ENCODE results near the gene MRRF. TPM values are rescaled to one million over a fixed set of nuclear protein-coding genes. Genes with fewer than 3 reads are reported as not detected.
A peak's percentile ranks its signal among the peaks of the same experiment; 100 is the strongest.

The MRRF gene
- total RNA-seq, 1 donor from 2014 or later, result 38.5 TPM

DNA sequence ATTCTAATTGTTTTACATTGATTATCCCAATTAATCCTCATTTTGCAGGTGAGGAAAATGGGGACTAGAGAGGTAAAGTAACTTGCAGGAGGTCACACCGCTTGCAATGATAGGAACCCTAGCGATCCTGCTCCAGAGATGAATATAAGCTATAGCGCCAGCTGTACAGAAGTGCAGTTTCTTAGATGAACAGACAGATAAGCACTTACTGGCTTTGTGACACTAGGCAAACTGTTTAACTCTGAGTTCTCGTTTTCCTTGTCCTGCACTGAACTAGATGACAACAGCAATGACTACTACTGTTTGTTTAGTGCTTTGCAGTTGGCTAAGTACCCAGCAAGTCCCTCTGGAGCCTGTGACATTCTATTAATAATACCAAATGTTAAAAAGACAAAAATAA is 47.0 kb upstream of the MRRF start:
- peaks cover 31% of the 10 kb centered on the region for H3K4me1 ChIP-seq
- no peaks in the 10 kb centered on the region for H3K9me3 ChIP-seq
- H3K36me3 ChIP-seq, result no peaks in the 10 kb centered on the region
- H3K27me3 ChIP-seq, result peaks cover 28% of the 10 kb centered on the region
- H3K27ac ChIP-seq, result no peak overlapping the region
- no peak overlapping the region for H3K4me3 ChIP-seq
- TF ChIP-seq POLR2A (IDR thresholded peaks at IDR 0.05) (no peak), POLR2AphosphoS5 (IDR thresholded peaks at IDR 0.05; ENCODE audit: insufficient read depth in 1 of 2, low read depth in 1 of 2) (no peak)
- TF ChIP-seq, protein P1, sequence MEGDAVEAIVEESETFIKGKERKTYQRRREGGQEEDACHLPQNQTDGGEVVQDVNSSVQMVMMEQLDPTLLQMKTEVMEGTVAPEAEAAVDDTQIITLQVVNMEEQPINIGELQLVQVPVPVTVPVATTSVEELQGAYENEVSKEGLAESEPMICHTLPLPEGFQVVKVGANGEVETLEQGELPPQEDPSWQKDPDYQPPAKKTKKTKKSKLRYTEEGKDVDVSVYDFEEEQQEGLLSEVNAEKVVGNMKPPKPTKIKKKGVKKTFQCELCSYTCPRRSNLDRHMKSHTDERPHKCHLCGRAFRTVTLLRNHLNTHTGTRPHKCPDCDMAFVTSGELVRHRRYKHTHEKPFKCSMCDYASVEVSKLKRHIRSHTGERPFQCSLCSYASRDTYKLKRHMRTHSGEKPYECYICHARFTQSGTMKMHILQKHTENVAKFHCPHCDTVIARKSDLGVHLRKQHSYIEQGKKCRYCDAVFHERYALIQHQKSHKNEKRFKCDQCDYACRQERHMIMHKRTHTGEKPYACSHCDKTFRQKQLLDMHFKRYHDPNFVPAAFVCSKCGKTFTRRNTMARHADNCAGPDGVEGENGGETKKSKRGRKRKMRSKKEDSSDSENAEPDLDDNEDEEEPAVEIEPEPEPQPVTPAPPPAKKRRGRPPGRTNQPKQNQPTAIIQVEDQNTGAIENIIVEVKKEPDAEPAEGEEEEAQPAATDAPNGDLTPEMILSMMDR (IDR thresholded peaks at IDR 0.05), result no peak
- DNase-seq (ENCODE audit: extremely low spot score in 2 of 2), result no peak
- intact Hi-C loops (cut with DNase I), result no loop called here

DNA sequence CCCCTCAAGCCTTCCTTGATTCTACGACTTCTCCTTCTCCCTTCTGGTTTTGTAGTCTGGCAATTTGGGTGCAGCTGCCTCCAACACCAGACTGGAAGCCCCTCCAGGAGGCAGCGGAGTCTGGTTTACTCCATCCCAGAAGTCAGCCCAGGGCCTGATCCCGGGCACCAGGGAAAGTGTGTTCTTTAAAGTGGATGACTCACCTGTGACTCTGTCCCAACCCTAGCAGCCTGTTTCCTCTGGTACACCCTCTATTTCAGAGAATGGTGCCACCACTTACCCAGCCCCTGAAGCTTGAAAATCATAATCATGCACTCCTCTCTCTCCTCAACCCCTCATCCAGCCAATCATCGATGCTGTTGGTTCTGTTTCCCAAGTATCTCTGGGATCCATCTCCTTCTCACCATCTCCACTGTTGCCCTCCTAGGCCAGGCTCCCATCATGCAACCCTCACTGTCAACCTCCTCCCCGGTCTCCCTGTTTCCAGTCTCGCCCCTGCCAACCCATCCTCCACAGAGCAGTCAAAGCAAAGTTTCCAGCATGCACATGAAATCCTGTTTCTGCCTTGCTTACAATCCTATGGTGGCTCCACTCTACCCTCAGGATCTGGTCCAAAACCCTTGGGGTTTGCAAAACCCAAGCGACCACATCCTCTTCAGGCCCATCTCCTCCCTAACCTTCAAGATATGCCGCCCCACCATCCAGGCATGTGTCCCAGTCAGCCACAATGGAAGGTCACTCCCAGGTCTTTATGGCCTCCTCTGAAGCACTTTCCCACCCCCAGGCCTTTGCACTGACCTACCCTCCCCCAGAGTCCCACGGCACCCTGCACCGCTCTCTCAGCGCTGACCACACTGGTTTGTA is 46.4 kb upstream of the MRRF start:
- Histone ChIP-seq H3K36me3 (no peaks in the 10 kb centered on the region), H3K9me3 (no peaks in the 10 kb centered on the region), H3K27ac (no peak overlapping the region), H3K4me1 (peaks cover 30% of the 10 kb centered on the region), H3K27me3 (peaks cover 21% of the 10 kb centered on the region), H3K4me3 (no peak overlapping the region)
- TF ChIP-seq, protein P1 (IDR thresholded peaks at IDR 0.05), result no peak
- TF ChIP-seq POLR2A (IDR thresholded peaks at IDR 0.05) (no peak), POLR2AphosphoS5 (IDR thresholded peaks at IDR 0.05; ENCODE audit: insufficient read depth in 1 of 2, low read depth in 1 of 2) (no peak)
- intact Hi-C loops (cut with DNase I), result no loop called here
- DNase-seq (ENCODE audit: extremely low spot score in 2 of 2), result no peak

DNA sequence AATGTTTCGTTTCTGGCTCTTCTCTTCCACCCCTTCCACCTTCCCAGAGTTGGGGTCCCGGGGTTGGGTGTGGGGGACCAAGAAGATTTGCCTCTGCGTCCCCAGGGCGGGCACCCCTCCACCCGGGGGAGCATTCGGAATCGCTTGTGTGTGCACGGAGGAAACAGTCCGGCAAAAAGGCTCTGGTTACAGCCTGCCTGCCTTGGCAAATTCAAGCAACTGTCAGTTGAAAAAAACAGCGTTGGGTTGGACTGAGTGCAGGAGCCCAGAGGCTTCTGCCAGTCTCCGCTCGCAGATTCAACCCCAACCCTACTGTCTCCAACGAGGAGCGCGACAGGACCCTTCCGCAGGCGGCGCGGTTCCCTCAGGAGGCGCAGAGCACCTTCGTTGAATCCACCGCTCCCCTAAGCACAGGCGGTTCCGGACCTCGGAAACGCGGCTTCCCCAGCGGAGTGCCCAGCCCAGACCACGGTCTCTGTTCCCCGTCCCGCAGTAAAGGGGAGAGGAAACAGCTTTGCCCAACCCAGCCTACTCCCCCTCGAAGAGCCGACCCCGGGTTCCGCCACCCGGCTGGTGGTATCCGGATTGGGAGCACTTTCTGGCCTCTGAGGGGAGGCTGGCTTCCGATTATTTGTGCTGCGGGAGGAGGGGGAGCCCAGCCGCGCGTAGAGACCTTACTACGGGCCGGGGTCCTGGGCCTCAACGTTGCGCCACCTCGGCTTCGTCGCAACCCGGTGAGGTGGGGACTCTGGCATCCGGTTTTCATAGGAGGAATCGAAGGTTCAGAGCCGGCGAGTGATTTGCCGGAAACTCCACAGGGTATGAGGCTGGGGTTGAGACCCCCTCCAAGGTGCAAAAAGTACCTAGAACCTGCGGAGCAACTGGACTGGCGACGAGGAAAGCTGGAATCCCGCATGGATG is 45.5 kb upstream of the MRRF start:
- peaks cover 21% of the 10 kb centered on the region for H3K4me1 ChIP-seq
- no peak for DNase-seq (ENCODE audit: extremely low spot score in 2 of 2)
- peak overlapping the region in 1 of 2 donors; percentile 1 for H3K4me3 ChIP-seq
- H3K36me3 ChIP-seq, result no peaks in the 10 kb centered on the region
- no peak overlapping the region for H3K27ac ChIP-seq
- intact Hi-C loops (cut with DNase I), result no loop called here
- H3K27me3 ChIP-seq, result peaks cover 12% of the 10 kb centered on the region
- TF ChIP-seq, protein P1 (IDR thresholded peaks at IDR 0.05), result no peak
- no peak for TF ChIP-seq POLR2AphosphoS5 (IDR thresholded peaks at IDR 0.05; ENCODE audit: insufficient read depth in 1 of 2, low read depth in 1 of 2)
- H3K9me3 ChIP-seq, result no peaks in the 10 kb centered on the region

DNA sequence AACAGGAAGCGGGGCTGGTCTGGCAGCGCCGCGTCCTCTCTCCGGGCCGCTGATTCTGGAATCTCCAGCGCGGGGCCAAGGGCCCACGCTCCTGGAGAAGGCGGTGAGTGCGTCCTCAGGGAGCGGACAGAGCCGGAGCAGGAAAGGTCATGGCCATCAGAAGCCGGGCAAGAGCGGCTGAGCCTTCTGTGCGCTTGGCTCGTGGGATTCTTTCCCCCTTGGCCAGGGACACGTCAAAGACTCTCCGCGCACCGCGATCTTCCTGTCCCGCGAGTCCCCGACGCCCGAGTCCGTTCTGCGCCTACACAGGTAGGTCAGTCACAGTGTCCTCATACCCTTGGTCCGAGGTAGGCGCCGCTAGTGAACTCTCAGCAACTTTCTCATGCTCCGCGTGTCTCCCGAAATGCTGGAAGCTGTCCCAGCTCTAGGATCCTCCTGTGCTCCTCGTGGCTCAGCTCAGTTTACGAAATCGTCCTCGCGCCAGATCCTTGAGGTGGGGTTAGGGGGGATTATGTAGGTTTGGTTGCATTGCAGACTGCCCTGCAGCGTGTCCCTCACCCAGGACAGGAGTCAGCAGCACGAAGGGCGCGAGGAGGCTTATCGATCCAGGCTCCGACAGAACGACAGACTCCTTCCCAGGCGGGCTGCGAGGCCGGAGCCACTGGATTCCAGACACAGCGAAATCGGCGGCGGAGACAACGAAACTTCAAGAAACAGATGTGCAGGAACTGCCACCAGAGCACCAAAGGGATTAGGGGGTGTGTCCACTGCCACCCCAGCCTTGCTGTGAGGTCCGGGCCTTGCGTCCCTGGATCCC is 44.6 kb upstream of the MRRF start:
- Histone ChIP-seq H3K27me3 (peaks cover 8% of the 10 kb centered on the region), H3K27ac (no peak overlapping the region), H3K4me3 (peak overlapping the region in 1 of 2 donors; percentile 1), H3K36me3 (no peaks in the 10 kb centered on the region), H3K9me3 (no peaks in the 10 kb centered on the region), H3K4me1 (peaks cover 19% of the 10 kb centered on the region)
- DNase-seq (ENCODE audit: extremely low spot score in 2 of 2), result no peak
- no peak for TF ChIP-seq POLR2A (IDR thresholded peaks at IDR 0.05)
- peak in 1 of 2 donors; percentile 54 for TF ChIP-seq POLR2AphosphoS5 (IDR thresholded peaks at IDR 0.05; ENCODE audit: insufficient read depth in 1 of 2, low read depth in 1 of 2)
- TF ChIP-seq, protein P1 (IDR thresholded peaks at IDR 0.05), result no peak
- intact Hi-C loops (cut with DNase I), result no loop called here

All from vagina (tissue), 2 donors.